HEK293 (cell line): Measurements from ENCODE around the gene AKAP12.

ENCODE experiments used
- ZBTB7A ChIP-seq: fragments of 450-650 bp; formaldehyde crosslinking; IDR thresholded peaks from 2 replicates; pipeline ENCODE4 v1.5.1; 2016; ENCODE audit warnings: low read depth, missing biosample characterization, missing genetic modification characterization
- ZBTB8A ChIP-seq: fragments of 450-650 bp; formaldehyde crosslinking; IDR thresholded peaks from 2 replicates; pipeline ENCODE4 v1.5.1; 2016; ENCODE audit warnings: missing biosample characterization, missing genetic modification characterization
- ZNF146 ChIP-seq: fragments of 450-650 bp; formaldehyde crosslinking; IDR thresholded peaks from 2 replicates; pipeline ENCODE4 v1.5.1; 2016; ENCODE audit warnings: missing biosample characterization, missing genetic modification characterization
- ZNF354C ChIP-seq: fragments of 450-650 bp; formaldehyde crosslinking; IDR thresholded peaks from 2 replicates; pipeline ENCODE4 v1.5.1; 2016; ENCODE audit warnings: missing biosample characterization, missing genetic modification characterization, low read depth, borderline replicate concordance
- TF ChIP-seq, protein P1 (sequence below): fragments of 450-650 bp; formaldehyde crosslinking; IDR thresholded peaks from 2 replicates; pipeline ENCODE4 v1.5.1; 2016; ENCODE audit warnings: missing biosample characterization, missing genetic modification characterization
- TF ChIP-seq, protein P2 (sequence below): fragments of 450-650 bp; formaldehyde crosslinking; IDR thresholded peaks from 2 replicates; pipeline ENCODE4 v1.5.1; 2016; ENCODE audit warnings: missing biosample characterization, missing genetic modification characterization

DNA sequence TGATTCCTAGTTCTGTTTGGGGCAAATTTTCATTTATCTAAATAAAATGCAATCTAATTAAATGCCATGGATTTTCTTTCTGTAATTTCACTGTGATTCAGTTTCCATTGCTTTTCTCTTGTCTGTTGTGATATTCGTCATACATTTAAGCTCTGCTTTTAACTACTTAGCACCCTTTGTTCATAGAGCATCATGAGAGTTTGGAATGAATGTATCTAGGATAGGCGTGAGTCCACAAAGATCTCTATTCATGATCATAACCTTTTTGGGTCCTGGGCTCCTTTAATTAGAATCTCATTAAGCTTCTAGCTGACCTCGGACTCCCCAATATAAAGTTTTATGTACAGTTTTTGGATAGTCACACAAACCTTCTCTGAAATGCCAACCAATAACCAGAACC lies 118.7 kb downstream of the AKAP12 start:
- TF ChIP-seq ZBTB8A (tag by site-specific recombination) (no peak), ZNF354C (no peak), ZNF146 (no peak), ZBTB7A (tag by site-specific recombination) (no peak)
- TF ChIP-seq, protein P1, sequence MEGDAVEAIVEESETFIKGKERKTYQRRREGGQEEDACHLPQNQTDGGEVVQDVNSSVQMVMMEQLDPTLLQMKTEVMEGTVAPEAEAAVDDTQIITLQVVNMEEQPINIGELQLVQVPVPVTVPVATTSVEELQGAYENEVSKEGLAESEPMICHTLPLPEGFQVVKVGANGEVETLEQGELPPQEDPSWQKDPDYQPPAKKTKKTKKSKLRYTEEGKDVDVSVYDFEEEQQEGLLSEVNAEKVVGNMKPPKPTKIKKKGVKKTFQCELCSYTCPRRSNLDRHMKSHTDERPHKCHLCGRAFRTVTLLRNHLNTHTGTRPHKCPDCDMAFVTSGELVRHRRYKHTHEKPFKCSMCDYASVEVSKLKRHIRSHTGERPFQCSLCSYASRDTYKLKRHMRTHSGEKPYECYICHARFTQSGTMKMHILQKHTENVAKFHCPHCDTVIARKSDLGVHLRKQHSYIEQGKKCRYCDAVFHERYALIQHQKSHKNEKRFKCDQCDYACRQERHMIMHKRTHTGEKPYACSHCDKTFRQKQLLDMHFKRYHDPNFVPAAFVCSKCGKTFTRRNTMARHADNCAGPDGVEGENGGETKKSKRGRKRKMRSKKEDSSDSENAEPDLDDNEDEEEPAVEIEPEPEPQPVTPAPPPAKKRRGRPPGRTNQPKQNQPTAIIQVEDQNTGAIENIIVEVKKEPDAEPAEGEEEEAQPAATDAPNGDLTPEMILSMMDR (tag by site-specific recombination), result no peak
- TF ChIP-seq, protein P2, sequence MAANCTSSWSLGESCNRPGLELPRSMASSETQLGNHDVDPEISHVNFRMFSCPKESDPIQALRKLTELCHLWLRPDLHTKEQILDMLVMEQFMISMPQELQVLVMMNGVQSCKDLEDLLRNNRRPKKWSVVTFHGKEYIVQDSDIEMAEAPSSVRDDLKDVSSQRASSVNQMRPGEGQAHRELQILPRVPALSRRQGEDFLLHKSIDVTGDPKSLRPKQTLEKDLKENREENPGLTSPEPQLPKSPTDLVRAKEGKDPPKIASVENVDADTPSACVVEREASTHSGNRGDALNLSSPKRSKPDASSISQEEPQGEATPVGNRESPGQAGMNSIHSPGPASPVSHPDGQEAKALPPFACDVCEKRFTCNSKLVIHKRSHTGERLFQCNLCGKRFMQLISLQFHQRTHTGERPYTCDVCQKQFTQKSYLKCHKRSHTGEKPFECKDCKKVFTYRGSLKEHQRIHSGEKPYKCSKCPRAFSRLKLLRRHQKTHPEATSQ (tag by site-specific recombination), result no peak
